Fibroblast of lung (primary cell): ENCODE data around the gene BRINP3.

Experiments
- CTCF ChIP-seq, 2 donors: IDR thresholded peaks in 1 of 2; conservative IDR thresholded peaks in 1 of 2; 1 replicate in 1 of 2; 2 replicates in 1 of 2; pipeline ENCODE4 v1.5.1; 2011 to 2012; ENCODE audit warnings: low read length in 2 of 2, control low read depth in 1 of 2, inconsistent platforms in 1 of 2, low read depth in 1 of 2, mild to moderate bottlenecking in 1 of 2
- EZH2 ChIP-seq: IDR thresholded peaks from 2 replicates; pipeline ENCODE4 v1.5.1; 2012; ENCODE audit warnings: low read length, control low read depth, mild to moderate bottlenecking; ENCODE audit errors: missing control alignments

GRCh38 chr1:190480231-190480630 lies 2.6 kb upstream of the BRINP3 start:
- TF ChIP-seq CTCF (conservative IDR thresholded peaks at IDR 0.05 in 1 of 2, IDR thresholded peaks at IDR 0.05 in 1 of 2; ENCODE audit: low read depth in 1 of 2, low read length in 2 of 2) (no peak), EZH2 (no peak)
